GM12874 (cell line): Measurements from ENCODE around the gene HLA-DOA.
A peak's percentile ranks its signal among the peaks of the same experiment; 100 is the strongest.

ENCODE experiments used
- TF ChIP-seq, protein P1 (sequence below): IDR thresholded peaks from 2 replicates; pipeline ENCODE4 v1.5.1; 2011; ENCODE audit warnings: low read depth, mild to moderate bottlenecking, control low read depth, low read length, moderate library complexity; ENCODE audit not compliant: insufficient read depth

HLA-DOA gene

DNA sequence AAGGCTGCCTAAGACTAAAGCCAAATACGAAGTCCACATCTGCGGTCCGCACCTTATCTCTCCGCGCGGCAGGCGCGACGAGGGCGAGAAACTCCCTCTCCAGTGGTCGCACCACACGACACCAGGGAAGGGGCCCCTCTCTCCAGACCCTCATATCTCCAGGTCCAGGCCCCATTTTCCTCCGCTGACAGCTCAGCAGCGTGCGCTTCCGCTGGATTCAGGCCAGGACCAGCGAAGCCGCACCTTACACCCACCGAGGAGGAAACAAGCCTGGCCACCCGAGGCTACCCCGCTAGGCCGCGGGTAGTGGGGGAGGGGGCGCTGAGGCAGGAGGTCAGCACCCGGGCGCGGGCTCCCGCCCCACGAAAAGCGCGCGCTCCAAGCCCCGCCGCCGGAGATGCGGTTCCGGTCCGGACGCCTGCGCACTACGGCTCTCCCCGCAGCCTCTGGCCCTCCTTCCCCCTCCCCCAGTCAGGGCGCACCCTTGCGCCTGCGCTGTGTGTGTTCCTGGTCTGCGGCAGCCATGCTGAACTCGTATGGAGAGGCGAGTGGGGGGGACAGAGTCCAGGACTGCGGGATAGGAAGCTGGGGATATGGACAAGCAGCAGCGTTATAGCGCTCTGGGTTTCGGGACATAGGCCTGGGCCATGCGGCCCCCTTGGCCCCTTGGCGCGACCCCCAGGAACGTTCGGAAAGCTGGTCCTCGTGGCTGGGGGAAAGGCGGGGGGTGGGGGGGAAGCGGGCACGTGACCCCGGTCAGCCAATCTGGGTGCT, 41.1 kb downstream of the HLA-DOA start, which contains the start of gene BRD2:
BRD2 (plus strand) TSS at position 502 of the 774 bp plus-strand sequence. CDS start 4,305 bp downstream, outside the sequence.
- TF ChIP-seq, protein P1, sequence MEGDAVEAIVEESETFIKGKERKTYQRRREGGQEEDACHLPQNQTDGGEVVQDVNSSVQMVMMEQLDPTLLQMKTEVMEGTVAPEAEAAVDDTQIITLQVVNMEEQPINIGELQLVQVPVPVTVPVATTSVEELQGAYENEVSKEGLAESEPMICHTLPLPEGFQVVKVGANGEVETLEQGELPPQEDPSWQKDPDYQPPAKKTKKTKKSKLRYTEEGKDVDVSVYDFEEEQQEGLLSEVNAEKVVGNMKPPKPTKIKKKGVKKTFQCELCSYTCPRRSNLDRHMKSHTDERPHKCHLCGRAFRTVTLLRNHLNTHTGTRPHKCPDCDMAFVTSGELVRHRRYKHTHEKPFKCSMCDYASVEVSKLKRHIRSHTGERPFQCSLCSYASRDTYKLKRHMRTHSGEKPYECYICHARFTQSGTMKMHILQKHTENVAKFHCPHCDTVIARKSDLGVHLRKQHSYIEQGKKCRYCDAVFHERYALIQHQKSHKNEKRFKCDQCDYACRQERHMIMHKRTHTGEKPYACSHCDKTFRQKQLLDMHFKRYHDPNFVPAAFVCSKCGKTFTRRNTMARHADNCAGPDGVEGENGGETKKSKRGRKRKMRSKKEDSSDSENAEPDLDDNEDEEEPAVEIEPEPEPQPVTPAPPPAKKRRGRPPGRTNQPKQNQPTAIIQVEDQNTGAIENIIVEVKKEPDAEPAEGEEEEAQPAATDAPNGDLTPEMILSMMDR = no peak

DNA sequence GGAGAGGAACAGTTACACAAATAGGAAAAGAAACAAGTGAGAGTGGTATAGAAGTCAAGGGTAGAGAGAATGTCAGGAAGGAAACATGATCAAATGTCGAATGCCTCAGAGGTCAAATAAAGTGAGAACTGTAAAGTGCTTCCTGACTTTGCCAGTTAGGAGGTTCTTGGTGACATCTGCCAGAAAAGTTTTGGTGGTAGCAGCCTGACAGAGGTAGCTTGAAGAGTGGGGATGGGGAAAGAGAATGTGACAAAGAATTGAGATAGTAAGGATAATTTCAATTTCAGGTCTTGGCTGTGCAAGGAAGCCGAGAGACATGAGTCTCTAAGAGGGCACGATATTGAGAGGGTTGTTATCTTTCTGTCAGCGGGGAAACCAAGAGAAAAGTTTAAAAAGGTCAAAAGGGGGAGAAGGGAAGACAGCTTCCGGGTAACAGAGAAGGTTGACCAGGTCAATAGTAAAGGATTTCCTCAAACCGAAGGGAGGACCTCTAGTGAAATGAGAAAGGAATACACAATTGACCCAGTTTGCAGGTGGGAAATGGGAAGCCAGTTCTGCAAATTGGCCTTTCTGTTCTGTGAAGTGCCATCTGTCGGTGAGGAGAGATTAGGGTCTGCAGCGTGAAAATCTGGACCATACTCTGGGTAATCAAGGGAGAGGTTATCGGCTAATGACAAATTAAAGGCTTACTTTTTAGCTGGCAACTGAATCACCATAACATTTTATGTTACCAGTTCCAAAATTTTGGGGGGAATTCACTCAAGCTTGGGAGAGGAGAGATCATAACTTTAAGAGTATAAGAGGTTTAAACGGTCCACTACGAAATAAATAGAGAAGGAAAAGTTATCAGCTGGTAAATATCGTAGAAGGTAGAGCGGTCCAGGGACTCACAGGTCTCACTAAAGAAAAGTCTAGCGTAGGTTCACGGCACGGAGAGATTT, 42.0 kb downstream of the HLA-DOA start:
- TF ChIP-seq, protein P1 = peak; percentile 59

DNA sequence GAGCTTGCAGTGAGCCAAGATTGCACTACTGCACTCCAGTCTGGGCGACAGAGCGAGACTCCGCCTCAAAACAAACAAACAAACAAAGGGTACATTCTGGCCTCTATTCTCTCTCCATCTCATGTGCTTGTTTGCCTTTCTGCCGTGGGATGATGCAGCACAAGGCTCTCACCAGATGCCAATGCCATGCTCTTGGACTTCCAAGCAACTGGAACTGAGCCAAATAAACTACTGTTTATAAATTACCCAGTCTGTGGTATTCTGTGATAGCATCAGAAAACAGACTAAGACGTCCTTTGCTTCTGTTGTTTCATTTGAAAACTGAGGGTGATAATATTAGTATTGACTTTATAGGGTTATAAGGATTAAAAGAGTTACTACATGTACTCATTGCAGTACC, 44.6 kb downstream of the HLA-DOA start:
- TF ChIP-seq, protein P1 = no peak

DNA sequence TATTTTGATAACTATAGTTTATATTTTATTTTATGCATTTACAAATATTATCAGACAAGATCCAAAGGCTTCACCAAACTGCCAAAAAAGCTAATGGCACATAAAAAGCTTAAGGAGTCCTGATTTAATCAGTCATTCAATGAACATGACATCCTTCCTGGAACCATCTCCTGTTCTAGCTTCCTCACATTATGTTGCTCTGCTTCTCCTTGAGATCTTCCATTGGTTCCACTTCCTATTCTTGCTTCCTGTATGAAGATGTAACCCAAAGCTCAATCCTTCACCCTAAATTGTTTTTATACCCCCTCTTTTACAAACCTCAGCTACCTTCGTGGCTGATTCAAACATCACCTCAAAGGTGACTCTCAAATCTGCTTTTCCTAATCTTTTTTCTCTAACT, 45.5 kb downstream of the HLA-DOA start:
- TF ChIP-seq, protein P1 = no peak

DNA sequence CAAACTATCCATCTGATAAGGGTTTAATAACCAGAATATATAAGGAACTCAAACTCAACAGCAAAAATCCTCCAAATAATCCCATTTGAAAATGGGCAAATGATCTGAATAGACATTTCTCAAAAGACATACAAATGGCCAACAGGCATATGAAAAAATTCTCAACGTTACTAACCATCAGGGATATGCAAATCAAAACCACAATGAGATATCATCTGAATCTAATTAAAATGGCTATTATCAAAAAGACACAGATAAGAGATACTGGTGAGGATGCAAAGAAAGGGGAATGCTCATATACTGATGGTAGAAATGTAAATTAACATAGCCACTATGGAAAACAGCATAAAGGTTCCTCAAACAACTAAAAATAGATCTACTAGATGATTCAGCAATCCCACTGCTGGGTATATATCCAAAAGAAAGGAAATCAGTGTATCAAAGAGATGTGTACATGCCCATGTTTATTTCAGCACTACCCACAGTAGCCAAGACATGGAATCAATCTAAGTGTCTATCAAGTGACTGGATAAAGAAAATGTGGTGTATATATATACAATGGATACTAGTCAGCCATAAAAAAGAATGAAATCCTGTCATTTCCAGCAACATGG, 47.1 kb downstream of the HLA-DOA start:
- TF ChIP-seq, protein P1 = no peak

DNA sequence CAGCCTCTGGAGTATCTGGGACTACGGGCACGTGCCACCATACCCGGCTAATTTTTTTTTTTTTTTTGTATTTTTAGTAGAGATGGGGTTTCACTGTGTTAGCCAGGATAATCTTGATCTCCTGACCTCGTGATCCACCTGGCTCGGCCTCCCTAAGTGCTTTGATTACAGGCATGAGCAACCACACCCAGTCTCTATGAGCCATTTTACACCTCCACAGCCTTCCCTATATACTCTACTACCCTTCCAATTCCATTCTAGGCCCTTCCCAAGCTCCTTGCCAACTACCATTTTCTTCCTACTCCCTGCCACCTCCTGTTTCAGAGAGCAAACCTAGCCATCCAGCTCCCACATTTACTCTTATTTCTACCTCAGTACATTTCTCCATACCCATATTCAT, 48.8 kb downstream of the HLA-DOA start:
- TF ChIP-seq, protein P1 = no peak

DNA sequence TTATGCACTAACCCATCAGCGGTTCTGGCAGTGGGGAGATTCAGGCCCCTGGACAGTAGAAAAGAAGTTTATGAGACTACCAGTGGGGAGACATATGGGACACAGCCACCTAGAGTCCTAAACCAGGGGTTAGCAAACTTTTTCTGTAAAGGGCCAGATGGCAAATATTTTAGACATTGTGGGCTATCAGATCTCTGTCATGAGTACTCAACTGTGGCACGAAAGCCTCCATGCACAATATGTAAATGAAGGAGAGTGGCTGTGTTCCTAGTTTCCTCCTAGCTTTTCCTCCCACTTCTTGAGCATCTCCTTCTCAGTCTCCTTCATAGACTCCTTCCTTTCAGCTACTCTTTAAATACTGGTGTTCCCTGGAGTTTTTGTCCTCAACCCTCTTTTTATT, 53.2 kb downstream of the HLA-DOA start:
- TF ChIP-seq, protein P1 = no peak
